GM12864 (cell line): Measurements from ENCODE around the gene AMH.

Source experiments
- DNase-seq: peaks from one replicate; pipeline ENCODE4 v3.0.0-alpha.2; 2011; ENCODE audit warnings: low read depth
- H3K4me3 ChIP-seq: 2 replicates; pipeline ENCODE4 v1.5.1; 2011; ENCODE audit warnings: mild to moderate bottlenecking, low read depth, low read length, control low read depth
- CTCF ChIP-seq: IDR thresholded peaks from 2 replicates; pipeline ENCODE4 v1.5.1; 2011; ENCODE audit warnings: low read depth, mild to moderate bottlenecking, moderate library complexity, low read length, control low read depth, inconsistent platforms; ENCODE audit errors: missing control alignments

Gene AMH

GRCh38 chr19:2289714-2290435 lies 40.8 kb downstream of the AMH start:
- peak; percentile 72 for DNase-seq
- peak overlapping the region; percentile 63 for H3K4me3 ChIP-seq
- TF ChIP-seq CTCF, result no peak

- H3K4me3 ChIP-seq, result peak overlapping the region; percentile 63
- no peak for DNase-seq
- TF ChIP-seq CTCF, result no peak
Observed at GRCh38 chr19:2290441-2291184, 41.5 kb downstream of the AMH start.

- H3K4me3 ChIP-seq, result peak overlapping the region; percentile 63
- no peak for DNase-seq
- TF ChIP-seq CTCF, result no peak
Observed at GRCh38 chr19:2291185-2291751, 42.1 kb downstream of the AMH start.

- no peak for TF ChIP-seq CTCF
- no peak overlapping the region for H3K4me3 ChIP-seq
- no peak for DNase-seq
Observed at GRCh38 chr19:2294687-2295335, 45.7 kb downstream of the AMH start.

- no peak for DNase-seq
- H3K4me3 ChIP-seq, result no peak overlapping the region
- TF ChIP-seq CTCF, result no peak
Observed at GRCh38 chr19:2296141-2296540, 47.0 kb downstream of the AMH start.

GRCh38 chr19:2300533-2300932 lies 51.4 kb downstream of the AMH start:
- H3K4me3 ChIP-seq, result no peak overlapping the region
- DNase-seq, result no peak
- TF ChIP-seq CTCF, result no peak
